ENCODE measurements around the gene CDHR4. TPM values are rescaled to one million over a fixed set of nuclear protein-coding genes. Genes with fewer than 3 reads are reported as not detected.

The CDHR4 gene
- total and polyA plus RNA-seq, 2 of the 8 experiments (the other 6 are each of a cell fraction or from before 2014, with no cell fraction given) = 0.50 to 0.60 TPM

DNA sequence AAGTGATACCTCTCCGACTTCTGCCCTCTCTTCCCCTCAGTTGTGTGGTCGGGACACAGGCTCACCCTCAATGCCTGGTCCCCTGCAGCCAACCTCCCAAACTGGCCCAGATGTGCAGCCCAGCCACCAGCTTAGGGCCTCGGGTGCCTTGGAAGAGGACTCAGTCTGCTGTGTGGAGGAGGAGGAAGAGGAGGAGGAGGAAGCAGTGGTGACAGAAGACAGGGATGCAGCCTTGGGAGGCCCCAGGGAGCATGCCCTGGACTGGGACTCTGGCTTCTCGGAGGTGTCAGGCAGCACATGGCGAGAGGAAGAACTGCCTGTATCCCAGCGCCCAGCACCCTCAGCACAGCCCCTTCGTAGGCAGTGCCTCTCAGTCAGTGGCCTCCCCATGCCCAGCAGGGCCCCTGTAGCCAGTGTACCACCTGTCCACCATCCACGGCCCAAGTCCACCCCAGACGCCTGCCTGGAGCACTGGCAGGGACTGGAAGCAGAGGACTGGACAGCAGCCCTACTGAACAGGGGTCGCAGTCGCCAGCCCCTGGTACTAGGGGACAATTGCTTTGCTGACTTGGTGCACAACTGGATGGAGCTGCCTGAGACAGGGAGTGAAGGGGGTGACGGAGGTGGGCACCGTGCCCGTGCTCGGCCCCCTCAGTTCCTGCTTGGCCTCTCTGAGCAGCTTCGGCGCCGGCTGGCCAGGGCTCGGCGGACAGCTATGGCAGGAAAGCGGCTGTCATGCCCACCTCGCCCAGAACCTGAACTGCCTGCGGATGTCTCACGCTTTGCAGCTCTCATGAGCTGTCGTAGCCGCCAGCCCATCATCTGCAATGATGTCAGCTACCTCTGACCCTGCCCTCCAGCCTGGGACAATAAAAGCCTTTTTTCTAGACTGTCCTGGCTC lies 4.7 kb upstream of the CDHR4 start:
- Histone ChIP-seq H2BK15ac (ENCODE audit: low read length) (peak overlapping the region; percentile 37; the same call in 1 of the 2 replicates), H2BK5ac (ENCODE audit: low read depth, low read length) (peak overlapping the region; percentile 35; the same call in 1 of the 2 replicates), H4K5ac (ENCODE audit: insufficient read length, low read depth, low read length) (no peak overlapping the region), H3K9ac (replicated peaks in 1 of 4; ENCODE audit: extremely low read depth in 1 of 4, low read depth in 3 of 4, low read length in 3 of 4) (no peak overlapping the region), H3K14ac (ENCODE audit: insufficient read length) (no peak overlapping the region), H3K4ac (replicated peaks; ENCODE audit: insufficient read length, low read depth, low read length) (no peak overlapping the region), H4K20me1 (replicated peaks in 1 of 2; ENCODE audit: control insufficient read depth in 1 of 2, insufficient read depth in 2 of 2, low read length in 2 of 2) (no peaks in the 10 kb centered on the region), H3K9me3 (ENCODE audit: insufficient read depth in 2 of 2, low read depth in 1 of 2, low read length in 1 of 2) (no peaks in the 10 kb centered on the region), H3K27me3 (replicated peaks in 1 of 4; ENCODE audit: control insufficient read depth in 3 of 4, extremely low read depth in 1 of 4, insufficient read depth in 3 of 4, low read length in 3 of 4) (peaks cover 0 to 18% (median 15%) of the 10 kb centered on the region in 4 experiments; a peak in 6 of 7 replicates), H4K91ac (replicated peaks; ENCODE audit: insufficient read length, low read length) (no peak overlapping the region), H3K4me3 (ENCODE audit: extremely low read depth in 1 of 4, insufficient read depth in 2 of 4, low read depth in 3 of 4, low read length in 4 of 4) (peak overlapping the region in 3 of 4 experiments; percentile 24 to 78 (median 77); a peak in 4 of 8 replicates), H4K8ac (ENCODE audit: extremely low read depth, insufficient read depth, low read length) (no peak overlapping the region; the same call in 1 of the 2 replicates), H2BK120ac (replicated peaks; ENCODE audit: low read depth, low read length) (no peak overlapping the region), H3K23ac (ENCODE audit: insufficient read length) (no peak overlapping the region), H3K36me3 (ENCODE audit: control insufficient read depth in 2 of 4, insufficient read depth in 4 of 4, low read length in 3 of 4) (no peaks in the 10 kb centered on the region), H2AFZ (ENCODE audit: low read length) (no peak overlapping the region), H3K79me1 (ENCODE audit: low read depth, low read length) (no peaks in the 10 kb centered on the region), H2BK12ac (ENCODE audit: low read depth, low read length) (no peak overlapping the region; the same call in 1 of the 2 replicates), H3K4me2 (ENCODE audit: insufficient read depth in 1 of 2, low read depth in 2 of 2, low read length in 2 of 2) (peak overlapping the region; percentile 34 to 92; a peak in 3 of 4 replicates), H3K56ac (replicated peaks; ENCODE audit: insufficient read length, low read depth, low read length) (no peak overlapping the region), H3K27ac (ENCODE audit: low read depth, low read length) (no peak overlapping the region), H3K18ac (ENCODE audit: extremely low read depth, low read length) (0 out of 2 replicates have a peak overlapping the region, but pooled peaks have one; percentile 0), H3K79me2 (ENCODE audit: control insufficient read depth in 1 of 2, insufficient read depth in 2 of 2, low read length in 2 of 2) (no peaks in the 10 kb centered on the region), H2AK5ac (ENCODE audit: low read depth, low read length) (no peak overlapping the region), H3K4me1 (replicated peaks in 1 of 4; ENCODE audit: control insufficient read depth in 3 of 4, insufficient read depth in 4 of 4, low read length in 3 of 4) (peaks cover 0 to 25% (median 21%) of the 10 kb centered on the region in 4 experiments; a peak in 6 of 7 replicates), H3K23me2 (ENCODE audit: low read depth, low read length) (peaks cover 8% of the 10 kb centered on the region; the same call in 1 of the 2 replicates), H2BK20ac (ENCODE audit: low read length) (no peak overlapping the region)
- POLR2A ChIA-PET (ENCODE audit: partially characterized antibody) = interaction anchor here (0.6 to 6.2 kb wide), 13 partner anchors 9 to 530 kb away, joined by 3 to 16 read pairs (median 3); partner anchors contain the start of genes AMIGO3 and IP6K1
- TF ChIP-seq, protein P1, sequence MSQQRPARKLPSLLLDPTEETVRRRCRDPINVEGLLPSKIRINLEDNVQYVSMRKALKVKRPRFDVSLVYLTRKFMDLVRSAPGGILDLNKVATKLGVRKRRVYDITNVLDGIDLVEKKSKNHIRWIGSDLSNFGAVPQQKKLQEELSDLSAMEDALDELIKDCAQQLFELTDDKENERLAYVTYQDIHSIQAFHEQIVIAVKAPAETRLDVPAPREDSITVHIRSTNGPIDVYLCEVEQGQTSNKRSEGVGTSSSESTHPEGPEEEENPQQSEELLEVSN (IDR thresholded peaks at IDR 0.05) = 0 out of 2 replicates have a peak, but pooled peaks have one; percentile 0
- TF ChIP-seq EZH2 (IDR thresholded peaks at IDR 0.05; ENCODE audit: low read depth, low read length, severe bottlenecking) (no peak), NANOG (IDR thresholded peaks at IDR 0.05; ENCODE audit: insufficient read depth, low read depth, low read length, poor library complexity, severe bottlenecking) (no peak)
- DNase-seq (ENCODE audit: low read depth in 1 of 2, low spot score in 2 of 2) = no peak
- FAIRE-seq = no peak
- CTCF ChIA-PET (ENCODE audit: partially characterized antibody) = interaction anchor here (0.9 to 17.0 kb wide), 16 partner anchors 8 to 442 kb away, joined by 4 to 266 read pairs (median 6); partner anchors contain the start of gene UBA7
- WGBS, 2 experiments (ENCODE audit: extremely low coverage in 1 of 2, insufficient coverage in 1 of 2, insufficient read length in 1 of 2, insufficient replicate concordance in 2 of 2, low coverage in 1 of 2, low lambda C conversion rate in 2 of 2, missing lambda C conversion rate in 1 of 2) = 94% methylated on average over 24 of the region's 26 CpGs; no CpG with 5 or more reads in 1 of the 2 experiments
